Hepatocyte (in vitro differentiated cells): ENCODE data around the gene DTNA. TPM values are rescaled to one million over a fixed set of nuclear protein-coding genes. Genes with fewer than 3 reads are reported as not detected.

Experiments
- DNase-seq: peaks from one replicate; pipeline ENCODE4 v3.0.0-alpha.2; 2016; ENCODE audit warnings: low spot score
- H2AFZ ChIP-seq: fragments of 200-600 bp; sonication (generic); 2 replicates; pipeline ENCODE4 v1.6.0; 2016; ENCODE audit warnings: antibody characterized with exemption, mild to moderate bottlenecking
- H3K27ac ChIP-seq: fragments of 200-600 bp; sonication (generic); 2 replicates; pipeline ENCODE4 v1.5.1; 2016; ENCODE audit warnings: mild to moderate bottlenecking
- H3K27me3 ChIP-seq: fragments of 200-600 bp; sonication (generic); 2 replicates; pipeline ENCODE4 v1.6.1; 2016
- H3K36me3 ChIP-seq: fragments of 200-600 bp; sonication (generic); replicated peaks from 2 replicates; pipeline ENCODE4 v1.5.1; 2016; ENCODE audit warnings: low read depth; ENCODE audit not compliant: insufficient read depth
- H3K4me1 ChIP-seq: fragments of 200-600 bp; sonication (generic); 2 replicates; pipeline ENCODE4 v1.5.1; 2016; ENCODE audit warnings: mild to moderate bottlenecking, moderate library complexity; ENCODE audit not compliant: insufficient read depth
- H3K4me2 ChIP-seq: fragments of 200-600 bp; sonication (generic); 2 replicates; pipeline ENCODE4 v1.6.0; 2016
- H3K4me3 ChIP-seq: fragments of 200-600 bp; sonication (generic); 2 replicates; pipeline ENCODE4 v1.5.1; 2016; ENCODE audit warnings: mild to moderate bottlenecking
- H3K79me2 ChIP-seq: fragments of 200-600 bp; sonication (generic); 2 replicates; pipeline ENCODE4 v1.6.0; 2017; ENCODE audit warnings: mild to moderate bottlenecking
- H3K9me2 ChIP-seq: fragments of 200-600 bp; sonication (generic); replicated peaks from 2 replicates; pipeline ENCODE4 v1.6.0; 2017; ENCODE audit warnings: mild to moderate bottlenecking; ENCODE audit not compliant: insufficient read depth
- H3K9me3 ChIP-seq: fragments of 200-600 bp; sonication (generic); 2 replicates; pipeline ENCODE4 v1.5.1; 2016; ENCODE audit warnings: low read depth, mild to moderate bottlenecking
- H4K20me1 ChIP-seq: fragments of 200-600 bp; sonication (generic); 2 replicates; pipeline ENCODE4 v1.6.0; 2016; ENCODE audit warnings: mild to moderate bottlenecking; ENCODE audit not compliant: insufficient read depth, poor library complexity, severe bottlenecking
- EZH2 ChIP-seq: fragments of 200-600 bp; sonication (generic); IDR thresholded peaks from 2 replicates; pipeline ENCODE4 v1.6.1; 2016; ENCODE audit warnings: antibody characterized with exemption, mild to moderate bottlenecking, borderline replicate concordance
- EZH2phosphoT487 ChIP-seq: fragments of 200-600 bp; sonication (generic); IDR thresholded peaks from one replicate; pipeline ENCODE4 v1.6.1; 2018; ENCODE audit warnings: antibody characterized with exemption, mild to moderate bottlenecking, low read depth, moderate library complexity; ENCODE audit not compliant: unreplicated experiment, severe bottlenecking
- WGBS: methylation state at CpG from one replicate; pipeline ENCODE4 v1.1.6; 2016; ENCODE audit warnings: low lambda C conversion rate; ENCODE audit errors: missing lambda C conversion rate; 5-methylcytosine and 5-hydroxymethylcytosine counted together
- polyA plus RNA-seq: library from polyadenylated mRNA; unstranded; fragments of >200 nt; fragmentation: Nextera tagmentation; extraction: Ambion mirVana; gene quantifications from 2 replicates; pipeline ENCODE4 v1.2.1, GENCODE V29; 2016
- total RNA-seq: library from RNA; depleted of rRNA; stranded (reverse); fragments of >200 nt; gene quantifications from 2 replicates; pipeline ENCODE4 v1.2.3, GENCODE V29; 2014
- TF ChIP-seq, protein P1 (sequence below): fragments of 200-600 bp; sonication (generic); IDR thresholded peaks from 2 replicates; pipeline ENCODE4 v1.5.1; 2016; ENCODE audit warnings: antibody characterized with exemption, mild to moderate bottlenecking; ENCODE audit not compliant: poor library complexity

DTNA gene
- total and polyA plus RNA-seq, 2 experiments from 2014 or later, result 18.3 to 34.0 TPM

DNA sequence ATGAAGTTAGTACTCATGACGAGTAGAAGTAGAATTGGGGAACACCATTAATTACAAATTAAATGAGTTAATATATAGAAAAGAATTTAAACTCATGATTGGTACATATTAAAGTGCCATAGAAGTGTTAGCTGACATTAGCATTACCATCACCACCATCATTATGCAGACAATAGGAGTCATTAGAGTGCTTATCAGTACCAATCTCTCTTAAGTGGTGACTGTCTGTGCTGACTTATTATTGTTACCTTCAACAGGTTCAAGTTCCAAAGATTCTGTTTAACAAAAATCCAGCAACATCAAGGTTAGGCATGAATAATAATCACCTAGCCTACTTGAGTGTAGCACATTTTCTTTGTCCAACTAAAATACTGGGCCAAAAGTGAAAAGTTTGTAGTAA, 222.3 kb downstream of the DTNA start:
- 81% methylated on average over 1 of the region's 1 CpG for WGBS
- Histone ChIP-seq H2AFZ (no peak overlapping the region), H3K36me3 (no peaks in the 10 kb centered on the region), H3K27ac (no peak overlapping the region), H3K4me3 (no peak overlapping the region), H3K9me2 (no peaks in the 10 kb centered on the region), H3K4me2 (no peak overlapping the region), H4K20me1 (no peaks in the 10 kb centered on the region), H3K79me2 (no peaks in the 10 kb centered on the region), H3K9me3 (no peaks in the 10 kb centered on the region), H3K27me3 (no peaks in the 10 kb centered on the region), H3K4me1 (peaks cover 7% of the 10 kb centered on the region)
- no peak for DNase-seq
- TF ChIP-seq EZH2phosphoT487 (no peak), EZH2 (no peak)
- TF ChIP-seq, protein P1, sequence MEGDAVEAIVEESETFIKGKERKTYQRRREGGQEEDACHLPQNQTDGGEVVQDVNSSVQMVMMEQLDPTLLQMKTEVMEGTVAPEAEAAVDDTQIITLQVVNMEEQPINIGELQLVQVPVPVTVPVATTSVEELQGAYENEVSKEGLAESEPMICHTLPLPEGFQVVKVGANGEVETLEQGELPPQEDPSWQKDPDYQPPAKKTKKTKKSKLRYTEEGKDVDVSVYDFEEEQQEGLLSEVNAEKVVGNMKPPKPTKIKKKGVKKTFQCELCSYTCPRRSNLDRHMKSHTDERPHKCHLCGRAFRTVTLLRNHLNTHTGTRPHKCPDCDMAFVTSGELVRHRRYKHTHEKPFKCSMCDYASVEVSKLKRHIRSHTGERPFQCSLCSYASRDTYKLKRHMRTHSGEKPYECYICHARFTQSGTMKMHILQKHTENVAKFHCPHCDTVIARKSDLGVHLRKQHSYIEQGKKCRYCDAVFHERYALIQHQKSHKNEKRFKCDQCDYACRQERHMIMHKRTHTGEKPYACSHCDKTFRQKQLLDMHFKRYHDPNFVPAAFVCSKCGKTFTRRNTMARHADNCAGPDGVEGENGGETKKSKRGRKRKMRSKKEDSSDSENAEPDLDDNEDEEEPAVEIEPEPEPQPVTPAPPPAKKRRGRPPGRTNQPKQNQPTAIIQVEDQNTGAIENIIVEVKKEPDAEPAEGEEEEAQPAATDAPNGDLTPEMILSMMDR, result no peak

DNA sequence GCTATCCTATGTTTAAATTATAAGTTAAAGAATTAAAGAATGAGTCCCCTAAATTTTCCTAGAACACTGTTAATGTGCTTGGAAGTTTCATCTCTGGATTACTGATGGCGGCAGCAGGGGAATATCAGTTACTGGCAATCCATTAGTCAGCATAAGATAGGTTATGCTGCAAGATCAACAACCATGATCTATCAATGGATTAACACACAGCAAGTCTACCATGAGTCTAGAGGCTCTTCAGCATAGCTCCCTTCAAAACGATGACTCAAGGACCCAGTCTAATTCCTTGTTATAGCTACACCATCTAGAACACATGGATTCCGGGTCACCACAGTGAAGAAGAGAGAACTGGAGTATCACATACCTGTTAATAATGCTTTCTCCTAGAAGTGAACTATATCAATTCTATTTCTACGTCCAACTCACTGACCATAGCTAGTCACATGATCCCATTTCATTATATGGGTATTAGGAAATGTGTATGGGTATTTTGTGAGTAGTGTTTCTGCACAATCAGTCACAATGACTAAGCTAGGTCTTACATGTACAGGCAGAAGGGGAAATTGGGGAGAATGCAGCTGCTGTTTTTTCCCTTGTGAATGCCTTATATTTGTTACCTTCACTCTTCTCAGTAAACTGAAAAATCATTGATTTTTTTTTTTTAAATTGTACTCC, 222.8 kb downstream of the DTNA start:
- TF ChIP-seq EZH2 (no peak), EZH2phosphoT487 (no peak)
- TF ChIP-seq, protein P1, result no peak
- Histone ChIP-seq H3K4me3 (no peak overlapping the region), H3K36me3 (no peaks in the 10 kb centered on the region), H4K20me1 (no peaks in the 10 kb centered on the region), H3K27me3 (no peaks in the 10 kb centered on the region), H3K9me3 (no peaks in the 10 kb centered on the region), H3K27ac (no peak overlapping the region), H3K9me2 (no peaks in the 10 kb centered on the region), H2AFZ (no peak overlapping the region), H3K79me2 (no peaks in the 10 kb centered on the region), H3K4me2 (no peak overlapping the region), H3K4me1 (peaks cover 7% of the 10 kb centered on the region)
- DNase-seq, result no peak
- 96% methylated on average over 4 of the region's 4 CpGs for WGBS

DNA sequence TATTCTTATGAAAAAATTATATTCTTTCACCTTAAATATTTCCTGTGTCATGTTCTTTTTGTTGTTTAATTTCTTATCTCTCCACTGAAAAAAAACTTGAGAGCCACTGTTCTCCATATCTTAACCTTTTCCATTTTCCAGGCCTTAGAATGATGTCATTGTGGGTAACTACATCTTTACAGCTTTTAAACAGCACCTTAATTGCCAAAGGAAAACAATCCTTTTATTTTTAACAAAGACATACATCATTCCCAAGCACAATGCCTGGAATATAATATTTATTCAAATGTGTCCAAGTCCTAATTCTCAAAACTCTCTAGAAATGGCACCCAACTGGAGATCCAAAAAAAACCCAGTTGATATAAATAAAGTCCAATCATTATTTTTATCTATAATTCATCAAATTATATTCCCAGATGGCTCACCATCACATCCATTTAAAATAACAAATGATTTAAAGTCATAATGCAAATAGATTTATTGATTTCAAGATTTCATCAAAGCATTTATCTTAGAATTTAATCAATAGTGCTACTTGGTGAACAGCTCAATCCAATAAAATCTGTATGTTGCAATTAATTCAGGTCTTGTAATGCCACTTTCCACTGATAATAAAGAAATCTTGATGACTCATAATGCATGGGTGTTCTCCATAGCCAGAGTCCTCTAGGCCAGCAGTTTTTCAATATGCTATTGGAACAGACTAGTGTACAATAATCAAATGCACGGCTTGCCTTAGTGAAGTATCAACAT, 224.0 kb downstream of the DTNA start:
- no peak overlapping the region for H3K4me3 ChIP-seq
- H3K4me1 ChIP-seq, result peaks cover under 1% of the 10 kb centered on the region
- H4K20me1 ChIP-seq, result no peaks in the 10 kb centered on the region
- H3K79me2 ChIP-seq, result no peaks in the 10 kb centered on the region
- H3K9me3 ChIP-seq, result no peaks in the 10 kb centered on the region
- TF ChIP-seq EZH2, result no peak
- TF ChIP-seq EZH2phosphoT487, result no peak
- TF ChIP-seq, protein P1, result no peak
- H2AFZ ChIP-seq, result no peak overlapping the region
- no peaks in the 10 kb centered on the region for H3K27me3 ChIP-seq
- no peak for DNase-seq
- no peaks in the 10 kb centered on the region for H3K36me3 ChIP-seq
- H3K4me2 ChIP-seq, result no peak overlapping the region
- H3K27ac ChIP-seq, result no peak overlapping the region
- no peaks in the 10 kb centered on the region for H3K9me2 ChIP-seq
- 100% methylated on average over 1 of the region's 1 CpG for WGBS
